GM23338 (cell line): ENCODE results near the gene C16orf74. TPM values are rescaled to one million over a fixed set of nuclear protein-coding genes. Genes with fewer than 3 reads are reported as not detected.

Experiments used
- ATAC-seq: fragments of 200-7000 bp; cut with Tn5 transposase; 3 replicates; pipeline ENCODE4 v1.9.1; 2020
- DNase-seq: peaks from one replicate; pipeline ENCODE4 v3.0.0-alpha.2; 2015; ENCODE audit warnings: low spot score
- H2AFZ ChIP-seq: fragments of 200-600 bp; sonication (generic); 2 replicates; pipeline ENCODE4 v1.8.0; 2016; ENCODE audit warnings: antibody characterized with exemption, mild to moderate bottlenecking, moderate library complexity
- H3F3A ChIP-seq: fragments of 200-600 bp; sonication (generic); replicated peaks from 2 replicates; pipeline ENCODE4 v1.8.0; 2017; ENCODE audit warnings: antibody characterized with exemption, mixed run types, low read depth
- H3K27ac ChIP-seq: fragments of 200-600 bp; sonication (generic); 2 replicates; pipeline ENCODE4 v1.6.1; 2016; ENCODE audit warnings: low read depth
- H3K27me3 ChIP-seq: fragments of 200-600 bp; sonication (generic); 2 replicates; pipeline ENCODE4 v1.8.0; 2016; ENCODE audit warnings: mild to moderate bottlenecking, mixed run types, moderate library complexity; ENCODE audit not compliant: insufficient read depth
- H3K36me3 ChIP-seq: fragments of 200-600 bp; sonication (generic); 2 replicates; pipeline ENCODE4 v1.8.0; 2016; ENCODE audit warnings: mild to moderate bottlenecking; ENCODE audit not compliant: insufficient read depth
- H3K4me1 ChIP-seq: fragments of 200-600 bp; sonication (generic); 2 replicates; pipeline ENCODE4 v1.8.0; 2016; ENCODE audit warnings: mild to moderate bottlenecking, moderate library complexity; ENCODE audit not compliant: insufficient read depth
- H3K4me2 ChIP-seq: fragments of 200-600 bp; sonication (generic); 2 replicates; pipeline ENCODE4 v1.7.1; 2017; ENCODE audit warnings: mixed run types
- H3K4me3 ChIP-seq: fragments of 200-600 bp; sonication (generic); 2 replicates; pipeline ENCODE4 v1.6.1; 2016; ENCODE audit warnings: mixed run types
- H3K79me2 ChIP-seq: fragments of 200-600 bp; sonication (generic); replicated peaks from 2 replicates; pipeline ENCODE4 v1.8.0; 2017; ENCODE audit warnings: mild to moderate bottlenecking; ENCODE audit not compliant: insufficient read depth
- H3K9me2 ChIP-seq: fragments of 200-600 bp; sonication (generic); 2 replicates; pipeline ENCODE4 v1.8.0; 2017; ENCODE audit not compliant: insufficient read depth
- H4K20me1 ChIP-seq: fragments of 200-600 bp; sonication (generic); replicated peaks from 2 replicates; pipeline ENCODE4 v1.8.0; 2017; ENCODE audit warnings: mild to moderate bottlenecking; ENCODE audit not compliant: insufficient read depth
- H3K27ac Mint-ChIP-seq: 2 replicates; pipeline ENCODE4 v1.8.0; 2020; ENCODE audit warnings: inconsistent platforms, mild to moderate bottlenecking, moderate library complexity, mixed read lengths
- H3K27me3 Mint-ChIP-seq: 3 replicates; pipeline ENCODE4 v1.8.0; 2022; ENCODE audit warnings: low read depth, mild to moderate bottlenecking, moderate library complexity, mixed read lengths, inconsistent platforms; ENCODE audit not compliant: insufficient read depth, poor library complexity
- H3K36me3 Mint-ChIP-seq: 3 replicates; pipeline ENCODE4 v1.8.0; 2021; ENCODE audit warnings: low read depth, mild to moderate bottlenecking, inconsistent platforms, moderate library complexity, mixed read lengths
- H3K4me1 Mint-ChIP-seq: 3 replicates; pipeline ENCODE4 v1.8.0; 2020; ENCODE audit warnings: mild to moderate bottlenecking, inconsistent platforms, mixed read lengths
- H3K4me3 Mint-ChIP-seq: 3 replicates; pipeline ENCODE4 v1.8.0; 2021; ENCODE audit warnings: moderate library complexity, mild to moderate bottlenecking, inconsistent platforms, mixed read lengths
- H3K9me3 Mint-ChIP-seq: 3 replicates; pipeline ENCODE4 v1.8.0; 2020; ENCODE audit warnings: moderate library complexity, mild to moderate bottlenecking, inconsistent platforms, mixed read lengths
- CREB1 ChIP-seq: fragments of 250-450 bp; sonication (Bioruptor Pico); IDR thresholded peaks from 2 replicates; pipeline ENCODE4 v1.5.0; 2020; ENCODE audit warnings: low read depth, mild to moderate bottlenecking, moderate library complexity
- CTCF ChIP-seq, 2 experiments: fragments of 200-600 bp in 1 of 2; sonication (generic) in 1 of 2; conservative IDR thresholded peaks; 2 replicates each; pipeline versions ENCODE4 v1.5.1 to v1.6.1; 2016 to 2017; ENCODE audit warnings: antibody characterized with exemption in 2 of 2, low read depth in 2 of 2, mild to moderate bottlenecking in 2 of 2, moderate library complexity in 1 of 2
- ETS1 ChIP-seq: IDR thresholded peaks from 2 replicates; pipeline ENCODE4 v1.6.1; 2016; ENCODE audit warnings: antibody characterized with exemption
- EZH2 ChIP-seq: fragments of 200-600 bp; sonication (generic); IDR thresholded peaks from one replicate; pipeline ENCODE4 v1.8.0; 2017; ENCODE audit warnings: antibody characterized with exemption, mild to moderate bottlenecking, low read depth; ENCODE audit not compliant: unreplicated experiment
- EZH2phosphoT487 ChIP-seq: fragments of 200-600 bp; sonication (generic); IDR thresholded peaks from one replicate; pipeline ENCODE4 v1.8.1; 2018; ENCODE audit warnings: antibody characterized with exemption; ENCODE audit not compliant: unreplicated experiment
- JUNB ChIP-seq: IDR thresholded peaks from one replicate; pipeline ENCODE4 v1.6.1; 2016; ENCODE audit warnings: antibody characterized with exemption; ENCODE audit not compliant: unreplicated experiment
- NANOG ChIP-seq: IDR thresholded peaks from 2 replicates; pipeline ENCODE4 v1.6.1; 2016; ENCODE audit warnings: antibody characterized with exemption, borderline replicate concordance
- POLR2AphosphoS5 ChIP-seq: IDR thresholded peaks from 2 replicates; pipeline ENCODE4 v1.6.1; 2016; ENCODE audit warnings: antibody characterized with exemption, low read depth
- REST ChIP-seq: IDR thresholded peaks from one replicate; pipeline ENCODE4 v1.6.1; 2018; ENCODE audit warnings: antibody characterized with exemption; ENCODE audit not compliant: unreplicated experiment
- ZNF114 ChIP-seq: fragments of 250-450 bp; sonication (Bioruptor Pico); IDR thresholded peaks from 2 replicates; pipeline ENCODE4 v1.5.0; 2020; ENCODE audit warnings: mild to moderate bottlenecking, moderate library complexity
- ZNF331 ChIP-seq: fragments of 250-450 bp; sonication (Bioruptor Pico); IDR thresholded peaks from 2 replicates; pipeline ENCODE4 v1.5.0; 2020; ENCODE audit warnings: low read depth, mild to moderate bottlenecking, moderate library complexity
- polyA plus RNA-seq: library from polyadenylated mRNA; unstranded; fragments of >200 nt; fragmentation: Nextera tagmentation; extraction: Ambion mirVana; gene quantifications from 2 replicates; pipeline ENCODE4 v1.2.1, GENCODE V29; 2016
- total RNA-seq: library from RNA; depleted of rRNA; stranded (reverse); fragments of >200 nt; shearing (Covaris generic); gene quantifications from 2 replicates; pipeline ENCODE4 v1.2.3, GENCODE V29; 2014

C16orf74 gene
- total and polyA plus RNA-seq, 2 experiments from 2014 or later = 12.1 to 19.1 TPM

- ATAC-seq (no peak), DNase-seq (no peak)
- Histone ChIP-seq H3K79me2 (peaks cover 61% of the 10 kb centered on the region), H4K20me1 (peaks cover 42% of the 10 kb centered on the region), H3K4me2 (no peak overlapping the region), H3K36me3 (0 out of 2 replicates have a peak, but pooled peaks cover 10% of the 10 kb centered on the region), H2AFZ (no peak overlapping the region), H3F3A (no peaks in the 10 kb centered on the region), H3K4me1 (no peaks in the 10 kb centered on the region), H3K27ac (no peak overlapping the region), H3K9me2 (no peaks in the 10 kb centered on the region), H3K27me3 (no peaks in the 10 kb centered on the region), H3K4me3 (no peak overlapping the region)
- TF ChIP-seq JUNB (no peak), POLR2AphosphoS5 (no peak), ZNF331 (CRISPR knock-in tag) (no peak), NANOG (no peak), REST (no peak), EZH2 (no peak)
- Mint-ChIP-seq H3K4me3 (no peak overlapping the region), H3K4me1 (peaks cover 4% of the 10 kb centered on the region; the same call in 1 of the 3 replicates), H3K27me3 (no peaks in the 10 kb centered on the region), H3K9me3 (no peaks in the 10 kb centered on the region; the same call in 2 of the 3 replicates), H3K36me3 (peaks cover 52% of the 10 kb centered on the region), H3K27ac (no peak overlapping the region)
These were observed 35.0 kb upstream of the C16orf74 start for GRCh38 chr16:85785927-85786326.

- Mint-ChIP-seq H3K27ac (no peak overlapping the region), H3K4me3 (no peak overlapping the region), H3K36me3 (peaks cover 55% of the 10 kb centered on the region), H3K4me1 (no peaks in the 10 kb centered on the region), H3K27me3 (no peaks in the 10 kb centered on the region), H3K9me3 (no peaks in the 10 kb centered on the region; the same call in 2 of the 3 replicates)
- H2AFZ ChIP-seq = no peak overlapping the region
- H3K79me2 ChIP-seq = peaks cover 50% of the 10 kb centered on the region
- peaks cover 35% of the 10 kb centered on the region for H4K20me1 ChIP-seq
- ATAC-seq (no peak), DNase-seq (no peak)
- H3K4me1 ChIP-seq = no peaks in the 10 kb centered on the region
- H3F3A ChIP-seq = no peaks in the 10 kb centered on the region
- no peaks in the 10 kb centered on the region for H3K27me3 ChIP-seq
- no peak overlapping the region for H3K27ac ChIP-seq
- peaks cover 18% of the 10 kb centered on the region for H3K36me3 ChIP-seq
- no peak overlapping the region for H3K4me3 ChIP-seq
- TF ChIP-seq ZNF331 (CRISPR knock-in tag) (no peak), NANOG (no peak), POLR2AphosphoS5 (no peak), EZH2 (no peak), REST (no peak), ZNF114 (no peak), CTCF (conservative IDR thresholded peaks at IDR 0.05; ENCODE audit: low read depth in 2 of 2) (no peak), EZH2phosphoT487 (no peak), CREB1 (no peak), ETS1 (no peak), JUNB (no peak)
- H3K4me2 ChIP-seq = no peak overlapping the region
- no peaks in the 10 kb centered on the region for H3K9me2 ChIP-seq
These were observed 33.9 kb upstream of the C16orf74 start for GRCh38 chr16:85784813-85785212.
